ENCODE results near the gene CAND1.
A peak's percentile ranks its signal among the peaks of the same experiment; 100 is the strongest.

Gene CAND1

DNA sequence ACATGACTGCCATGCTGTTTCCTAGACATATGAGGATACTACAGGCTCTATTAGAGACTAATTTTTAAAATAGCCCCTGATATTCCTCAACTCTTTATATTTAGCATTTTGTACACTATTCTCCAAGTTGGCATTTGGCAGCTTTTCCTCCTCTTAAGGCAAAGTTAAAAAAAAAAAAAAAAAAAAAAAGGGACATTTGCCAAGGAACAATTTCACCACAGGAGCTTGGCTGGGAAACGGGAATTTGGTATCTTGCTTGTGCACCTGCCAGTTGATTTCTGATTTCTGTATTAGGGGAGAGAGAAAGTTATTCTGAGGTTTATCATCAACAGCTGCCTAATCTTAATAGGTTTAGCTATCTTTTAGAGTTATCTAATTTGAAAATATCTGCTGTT lies 87.2 kb downstream of the CAND1 start:
- DNase-seq (ENCODE audit: low read depth) = no peak
- no peak overlapping the region for H3K4me3 ChIP-seq (ENCODE audit: control insufficient read depth, low read depth, low read length)
- TF ChIP-seq, protein P1, sequence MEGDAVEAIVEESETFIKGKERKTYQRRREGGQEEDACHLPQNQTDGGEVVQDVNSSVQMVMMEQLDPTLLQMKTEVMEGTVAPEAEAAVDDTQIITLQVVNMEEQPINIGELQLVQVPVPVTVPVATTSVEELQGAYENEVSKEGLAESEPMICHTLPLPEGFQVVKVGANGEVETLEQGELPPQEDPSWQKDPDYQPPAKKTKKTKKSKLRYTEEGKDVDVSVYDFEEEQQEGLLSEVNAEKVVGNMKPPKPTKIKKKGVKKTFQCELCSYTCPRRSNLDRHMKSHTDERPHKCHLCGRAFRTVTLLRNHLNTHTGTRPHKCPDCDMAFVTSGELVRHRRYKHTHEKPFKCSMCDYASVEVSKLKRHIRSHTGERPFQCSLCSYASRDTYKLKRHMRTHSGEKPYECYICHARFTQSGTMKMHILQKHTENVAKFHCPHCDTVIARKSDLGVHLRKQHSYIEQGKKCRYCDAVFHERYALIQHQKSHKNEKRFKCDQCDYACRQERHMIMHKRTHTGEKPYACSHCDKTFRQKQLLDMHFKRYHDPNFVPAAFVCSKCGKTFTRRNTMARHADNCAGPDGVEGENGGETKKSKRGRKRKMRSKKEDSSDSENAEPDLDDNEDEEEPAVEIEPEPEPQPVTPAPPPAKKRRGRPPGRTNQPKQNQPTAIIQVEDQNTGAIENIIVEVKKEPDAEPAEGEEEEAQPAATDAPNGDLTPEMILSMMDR (conservative IDR thresholded peaks at IDR 0.05; ENCODE audit: control insufficient read depth, insufficient read depth, low read depth, low read length) = no peak

DNA sequence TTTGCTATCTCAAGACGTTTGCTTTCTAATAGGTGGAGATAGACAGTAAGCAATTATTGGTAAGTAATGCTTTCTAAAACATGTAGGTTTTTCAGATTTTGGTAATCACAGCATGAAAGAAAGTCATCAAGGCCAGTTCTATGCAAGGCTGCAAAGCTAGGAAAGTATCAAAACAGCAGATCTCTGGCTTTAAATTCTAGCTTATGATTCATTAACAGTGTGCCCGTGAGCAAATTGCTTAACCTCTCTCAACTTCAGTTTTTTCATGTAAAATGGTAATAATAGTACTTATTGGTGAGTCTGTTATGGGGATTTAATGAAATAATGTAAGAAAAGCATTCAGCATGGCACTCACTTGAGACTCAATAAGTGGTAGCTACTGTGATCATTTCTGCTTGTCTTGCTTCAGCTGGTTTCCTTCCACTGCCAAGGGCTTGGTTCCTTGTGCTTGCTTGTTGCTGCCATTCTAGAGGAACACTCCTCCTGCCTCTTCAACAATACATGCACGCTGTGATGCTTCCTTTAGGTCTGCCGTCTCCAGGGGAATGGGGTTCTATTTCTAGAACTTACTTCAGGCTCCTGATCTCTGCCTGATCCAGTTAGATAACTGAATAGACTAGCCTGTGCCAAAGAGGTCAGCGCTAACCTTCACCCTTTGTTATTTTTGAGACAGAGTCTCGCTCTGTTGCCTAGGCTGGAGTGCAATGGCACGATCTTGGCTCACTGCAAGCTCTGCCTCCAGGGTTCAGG lies 88.4 kb downstream of the CAND1 start:
- TF ChIP-seq, protein P1 (conservative IDR thresholded peaks at IDR 0.05; ENCODE audit: control insufficient read depth, insufficient read depth, low read depth, low read length) = no peak
- peak; percentile 14 for DNase-seq (ENCODE audit: low read depth)
- H3K4me3 ChIP-seq (ENCODE audit: control insufficient read depth, low read depth, low read length) = no peak overlapping the region

DNA sequence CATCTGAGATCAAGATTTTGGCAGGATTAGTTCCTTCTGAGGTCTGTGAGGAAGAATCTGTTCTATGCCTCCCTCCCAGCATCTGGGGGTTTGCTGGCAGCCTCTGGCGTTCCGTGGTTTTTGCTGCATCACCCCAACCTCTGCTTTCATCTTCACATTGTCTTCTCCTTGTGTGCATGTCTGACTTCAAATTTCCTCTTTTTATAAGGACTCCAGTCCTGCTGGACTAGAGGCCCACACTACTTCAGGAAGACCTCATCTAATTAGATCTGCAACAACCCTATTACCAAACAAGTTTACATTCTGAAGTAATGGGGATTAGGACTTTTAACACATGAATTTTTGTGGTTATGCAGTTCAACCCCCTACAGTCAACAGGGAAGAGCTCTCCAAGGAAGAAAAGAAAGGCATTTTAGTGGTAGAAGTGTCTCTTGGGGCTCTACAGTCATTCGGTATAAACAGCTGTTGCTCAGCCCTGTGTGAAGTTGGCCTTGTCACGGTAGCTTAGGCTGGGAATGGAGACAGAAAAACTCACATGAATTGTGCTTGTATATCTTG lies 89.7 kb downstream of the CAND1 start:
- peak; percentile 96 for DNase-seq (ENCODE audit: low read depth)
- TF ChIP-seq, protein P1 (conservative IDR thresholded peaks at IDR 0.05; ENCODE audit: control insufficient read depth, insufficient read depth, low read depth, low read length) = no peak
- no peak overlapping the region for H3K4me3 ChIP-seq (ENCODE audit: control insufficient read depth, low read depth, low read length)

DNA sequence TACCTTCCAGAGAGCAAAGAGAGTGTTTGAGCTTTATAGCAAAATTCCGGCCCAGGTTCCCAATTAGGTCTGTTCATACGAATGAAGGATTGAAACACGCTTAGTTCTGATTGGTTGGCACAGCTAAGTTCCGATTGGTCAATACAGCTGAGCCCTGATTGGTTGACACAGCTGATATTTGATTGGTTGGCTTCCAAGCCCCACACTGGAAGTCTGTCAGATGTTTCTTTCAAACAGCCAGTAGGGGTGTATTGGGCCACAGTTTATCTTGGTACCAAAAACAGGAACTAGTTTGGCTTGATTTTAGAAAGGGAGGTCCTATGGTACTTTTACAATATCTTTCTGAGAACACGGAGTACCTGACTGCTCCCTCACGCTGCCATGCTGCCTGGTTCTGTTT lies 93.4 kb downstream of the CAND1 start:
- DNase-seq (ENCODE audit: low read depth) = peak; percentile 6
- H3K4me3 ChIP-seq (ENCODE audit: control insufficient read depth, low read depth, low read length) = no peak overlapping the region
- TF ChIP-seq, protein P1 (conservative IDR thresholded peaks at IDR 0.05; ENCODE audit: control insufficient read depth, insufficient read depth, low read depth, low read length) = no peak

DNA sequence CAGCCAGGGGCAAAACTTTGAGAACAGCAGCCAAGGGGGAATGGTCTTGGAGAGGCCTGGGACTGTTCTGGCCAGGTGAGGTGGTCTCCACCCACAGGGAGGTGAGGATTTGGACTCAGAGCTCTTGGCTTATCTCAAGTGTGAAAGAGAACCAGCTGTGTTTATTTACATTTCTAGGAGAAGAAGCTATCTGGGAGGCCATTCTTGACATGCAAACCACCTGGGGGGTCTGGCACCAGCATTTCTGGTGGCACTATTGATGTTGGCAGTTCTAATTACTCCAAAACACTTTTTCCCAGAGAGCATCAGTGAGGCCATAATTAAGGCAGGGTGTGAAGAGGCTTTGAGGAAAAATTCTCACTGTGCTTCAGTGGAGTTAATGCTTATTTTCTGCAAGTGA lies 95.1 kb downstream of the CAND1 start:
- no peak overlapping the region for H3K4me3 ChIP-seq (ENCODE audit: control insufficient read depth, low read depth, low read length)
- TF ChIP-seq, protein P1 (conservative IDR thresholded peaks at IDR 0.05; ENCODE audit: control insufficient read depth, insufficient read depth, low read depth, low read length) = no peak
- no peak for DNase-seq (ENCODE audit: low read depth)

DNA sequence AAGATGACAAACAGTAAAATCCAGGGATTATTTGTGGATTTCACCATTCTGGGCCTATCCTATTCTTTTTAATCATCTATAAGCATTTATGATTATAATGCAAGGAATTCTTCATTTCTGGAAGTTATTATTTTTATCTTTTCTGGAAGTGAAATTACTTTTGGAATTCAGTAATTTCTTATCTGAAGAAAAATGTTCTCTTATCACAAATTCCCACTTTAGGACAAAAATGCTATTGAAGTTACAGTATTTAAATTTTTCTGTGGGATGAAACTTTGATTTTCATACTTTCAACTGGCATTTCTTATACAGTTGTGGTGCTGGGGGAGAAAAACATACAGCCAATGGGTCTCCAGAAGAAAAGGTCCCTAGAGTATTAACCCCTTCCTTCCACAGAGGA lies 96.0 kb downstream of the CAND1 start:
- no peak for DNase-seq (ENCODE audit: low read depth)
- H3K4me3 ChIP-seq (ENCODE audit: control insufficient read depth, low read depth, low read length) = no peak overlapping the region
- TF ChIP-seq, protein P1 (conservative IDR thresholded peaks at IDR 0.05; ENCODE audit: control insufficient read depth, insufficient read depth, low read depth, low read length) = no peak

All from fibroblast of mammary gland (primary cell).